ENCODE results near the gene JADE3.

JADE3 gene

GRCh38 chrX:46912603-46913491 lies 626 bp downstream of the JADE3 start:
- no peak for DNase-seq (ENCODE audit: low read depth)
- peak overlapping the region; percentile 51 for H3K4me3 ChIP-seq (ENCODE audit: low read depth, low read length)
- peak; percentile 33 for TF ChIP-seq CTCF (IDR thresholded peaks at IDR 0.05; ENCODE audit: low read depth, low read length, missing control alignments)

- peak overlapping the region; percentile 51 for H3K4me3 ChIP-seq (ENCODE audit: low read depth, low read length)
- no peak for TF ChIP-seq CTCF (IDR thresholded peaks at IDR 0.05; ENCODE audit: low read depth, low read length, missing control alignments)
- no peak for DNase-seq (ENCODE audit: low read depth)
Measured at GRCh38 chrX:46913667-46914066, 1.4 kb downstream of the JADE3 start.

- no peak for TF ChIP-seq CTCF (IDR thresholded peaks at IDR 0.05; ENCODE audit: low read depth, low read length, missing control alignments)
- H3K4me3 ChIP-seq (ENCODE audit: low read depth, low read length), result no peak overlapping the region
- DNase-seq (ENCODE audit: low read depth), result no peak
Measured at GRCh38 chrX:46916273-46916672, 4.1 kb downstream of the JADE3 start.

GRCh38 chrX:46917622-46918021 lies 5.4 kb downstream of the JADE3 start:
- H3K4me3 ChIP-seq (ENCODE audit: low read depth, low read length), result no peak overlapping the region

GRCh38 chrX:46918434-46918833 lies 6.2 kb downstream of the JADE3 start:
- TF ChIP-seq CTCF (IDR thresholded peaks at IDR 0.05; ENCODE audit: low read depth, low read length, missing control alignments), result no peak
- H3K4me3 ChIP-seq (ENCODE audit: low read depth, low read length), result no peak overlapping the region
- DNase-seq (ENCODE audit: low read depth), result no peak

More at GRCh38 chrX:46917622-46918021, 5.4 kb downstream of the JADE3 start:
- TF ChIP-seq CTCF (IDR thresholded peaks at IDR 0.05; ENCODE audit: low read depth, low read length, missing control alignments), result no peak
- no peak for DNase-seq (ENCODE audit: low read depth)

GRCh38 chrX:46920235-46920634 lies 8.0 kb downstream of the JADE3 start:
- no peak overlapping the region for H3K4me3 ChIP-seq (ENCODE audit: low read depth, low read length)
- no peak for DNase-seq (ENCODE audit: low read depth)
- no peak for TF ChIP-seq CTCF (IDR thresholded peaks at IDR 0.05; ENCODE audit: low read depth, low read length, missing control alignments)

GRCh38 chrX:46922611-46923010 lies 10.4 kb downstream of the JADE3 start:
- TF ChIP-seq CTCF (IDR thresholded peaks at IDR 0.05; ENCODE audit: low read depth, low read length, missing control alignments), result no peak
- H3K4me3 ChIP-seq (ENCODE audit: low read depth, low read length), result no peak overlapping the region
- no peak for DNase-seq (ENCODE audit: low read depth)

Data from GM12864 (cell line).